Keratinocyte (primary cell): ENCODE measurements around the gene KSR2. TPM values are rescaled to one million over a fixed set of nuclear protein-coding genes. Genes with fewer than 3 reads are reported as not detected.

Experiments used
- DNase-seq: peaks from one replicate; pipeline ENCODE4 v3.0.0-alpha.2; 2011; ENCODE audit warnings: low read depth, missing footprints, low spot score
- FAIRE-seq: peaks from 2 replicates; lab custom pipeline; 2011; peaks lifted over from hg19 to GRCh38; lab: Jason Lieb, UNC
- H2AFZ ChIP-seq: 2 replicates; pipeline ENCODE4 v1.6.0; 2012; ENCODE audit warnings: low read length, control low read depth, inconsistent platforms; ENCODE audit not compliant: control insufficient read depth
- H3K27ac ChIP-seq: 2 replicates; pipeline ENCODE4 v1.5.1; 2011; ENCODE audit warnings: low read length; ENCODE audit not compliant: control insufficient read depth, insufficient read depth
- H3K27me3 ChIP-seq: 3 replicates; pipeline ENCODE4 v1.6.0; 2011; ENCODE audit warnings: low read length; ENCODE audit not compliant: control insufficient read depth, insufficient read depth; ENCODE audit errors: extremely low read depth
- H3K36me3 ChIP-seq, 2 experiments: 2 replicates in 1 of 2; 3 replicates in 1 of 2; pipeline ENCODE4 v1.5.1; 2011; ENCODE audit warnings: low read length in 2 of 2, mild to moderate bottlenecking in 1 of 2; ENCODE audit not compliant: control insufficient read depth in 2 of 2, insufficient read depth in 2 of 2; ENCODE audit errors: extremely low read depth in 1 of 2
- H3K4me1 ChIP-seq: 3 replicates; pipeline ENCODE4 v1.5.1; 2011; ENCODE audit warnings: low read length; ENCODE audit not compliant: control insufficient read depth, insufficient read depth; ENCODE audit errors: extremely low read depth
- H3K4me2 ChIP-seq: 3 replicates; pipeline ENCODE4 v1.6.0; 2011; ENCODE audit warnings: low read depth, low read length; ENCODE audit not compliant: control insufficient read depth, insufficient read depth; ENCODE audit errors: extremely low read depth
- H3K4me3 ChIP-seq, 3 experiments: fragments of 200-600 bp in 1 of 3; sonication (generic) in 1 of 3; 2 replicates in 2 of 3; 3 replicates in 1 of 3; pipeline ENCODE4 v1.5.1; 2011 to 2016; ENCODE audit warnings: low read length in 3 of 3, mild to moderate bottlenecking in 3 of 3, control low read depth in 2 of 3, inconsistent platforms in 1 of 3, low read depth in 1 of 3, mixed read lengths in 1 of 3, mixed run types in 1 of 3, moderate library complexity in 1 of 3; ENCODE audit not compliant: control insufficient read depth in 2 of 3, insufficient read depth in 2 of 3; ENCODE audit errors: extremely low read depth in 1 of 3
- H3K79me2 ChIP-seq: 2 replicates; pipeline ENCODE4 v1.6.0; 2012; ENCODE audit warnings: low read length; ENCODE audit not compliant: control insufficient read depth, insufficient read depth
- H3K9ac ChIP-seq: 3 replicates; pipeline ENCODE4 v1.6.0; 2011; ENCODE audit warnings: low read length; ENCODE audit not compliant: control insufficient read depth, insufficient read depth; ENCODE audit errors: extremely low read depth
- H3K9me1 ChIP-seq: 3 replicates; pipeline ENCODE4 v1.6.0; 2011; ENCODE audit warnings: low read length; ENCODE audit not compliant: control insufficient read depth, insufficient read depth; ENCODE audit errors: extremely low read depth
- H3K9me3 ChIP-seq: 2 replicates; pipeline ENCODE4 v1.5.1; 2012; ENCODE audit warnings: low read depth, low read length; ENCODE audit not compliant: control insufficient read depth
- H4K20me1 ChIP-seq: 3 replicates; pipeline ENCODE4 v1.6.0; 2011; ENCODE audit warnings: low read length; ENCODE audit not compliant: control insufficient read depth, insufficient read depth; ENCODE audit errors: extremely low read depth
- EZH2 ChIP-seq: IDR thresholded peaks from one replicate; pipeline ENCODE4 v1.6.1; 2012; ENCODE audit warnings: inconsistent platforms, mild to moderate bottlenecking, low read length, moderate library complexity
- dilution Hi-C: fragments of 300-500 bp; cut with MboI; formaldehyde crosslinking; loops from one replicate; pipeline ENCODE4 v1.7.0; 2020; ENCODE audit warnings: low sequenced_read_pairs; ENCODE audit not compliant: extremely low pct_ligation_motif_present
- polyA plus RNA-seq, 5 experiments: library from polyadenylated mRNA; depleted of rRNA in 3 of 5; stranded (reverse) in 3 of 5; stranded (forward) in 1 of 5; unstranded in 1 of 5; fragments of >200 nt; gene quantifications; 1 replicate in 1 of 5; 2 replicates in 3 of 5; 3 replicates in 1 of 5; pipeline versions ENCODE4 v1.2.1 to v1.2.3, GENCODE V29; 2011 to 2012; ENCODE audit warnings: missing spikeins in 2 of 5, low read depth in 1 of 5, low replicate concordance in 1 of 5
- TF ChIP-seq, protein P1 (sequence below), 3 experiments: IDR thresholded peaks in 1 of 3; conservative IDR thresholded peaks in 1 of 3; optimal IDR thresholded peaks in 1 of 3; 2 replicates in 2 of 3; 3 replicates in 1 of 3; pipeline versions ENCODE3 to v1.5.1; 2011; ENCODE audit warnings: low read length in 3 of 3, mild to moderate bottlenecking in 3 of 3, moderate library complexity in 2 of 3, control low read depth in 1 of 3, inconsistent platforms in 1 of 3; ENCODE audit not compliant: insufficient read depth in 2 of 3; ENCODE audit errors: extremely low read depth in 1 of 3

Gene KSR2
- polyA plus RNA-seq, 1 donor (not counting 4 experiments of a cell fraction or from before 2014, with no cell fraction given): 0.01 TPM

- H2AFZ ChIP-seq: no peak overlapping the region
- no peaks in the 10 kb centered on the region for H3K9me3 ChIP-seq
- no peak for DNase-seq
- H3K27ac ChIP-seq: no peak overlapping the region
- TF ChIP-seq, protein P1, sequence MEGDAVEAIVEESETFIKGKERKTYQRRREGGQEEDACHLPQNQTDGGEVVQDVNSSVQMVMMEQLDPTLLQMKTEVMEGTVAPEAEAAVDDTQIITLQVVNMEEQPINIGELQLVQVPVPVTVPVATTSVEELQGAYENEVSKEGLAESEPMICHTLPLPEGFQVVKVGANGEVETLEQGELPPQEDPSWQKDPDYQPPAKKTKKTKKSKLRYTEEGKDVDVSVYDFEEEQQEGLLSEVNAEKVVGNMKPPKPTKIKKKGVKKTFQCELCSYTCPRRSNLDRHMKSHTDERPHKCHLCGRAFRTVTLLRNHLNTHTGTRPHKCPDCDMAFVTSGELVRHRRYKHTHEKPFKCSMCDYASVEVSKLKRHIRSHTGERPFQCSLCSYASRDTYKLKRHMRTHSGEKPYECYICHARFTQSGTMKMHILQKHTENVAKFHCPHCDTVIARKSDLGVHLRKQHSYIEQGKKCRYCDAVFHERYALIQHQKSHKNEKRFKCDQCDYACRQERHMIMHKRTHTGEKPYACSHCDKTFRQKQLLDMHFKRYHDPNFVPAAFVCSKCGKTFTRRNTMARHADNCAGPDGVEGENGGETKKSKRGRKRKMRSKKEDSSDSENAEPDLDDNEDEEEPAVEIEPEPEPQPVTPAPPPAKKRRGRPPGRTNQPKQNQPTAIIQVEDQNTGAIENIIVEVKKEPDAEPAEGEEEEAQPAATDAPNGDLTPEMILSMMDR (optimal IDR thresholded peaks at IDR 0.05 in 1 of 3, IDR thresholded peaks at IDR 0.05 in 1 of 3, conservative IDR thresholded peaks at IDR 0.05 in 1 of 3; ENCODE audit: extremely low read depth in 1 of 3, insufficient read depth in 2 of 3, low read length in 3 of 3): no peak
- no peak for TF ChIP-seq EZH2
- no peak overlapping the region for H3K9ac ChIP-seq
- H3K4me1 ChIP-seq: no peaks in the 10 kb centered on the region
- no peak overlapping the region for H3K4me2 ChIP-seq
- H3K9me1 ChIP-seq: no peaks in the 10 kb centered on the region
- no peaks in the 10 kb centered on the region for H3K79me2 ChIP-seq
- FAIRE-seq: no peak
- no peaks in the 10 kb centered on the region for H4K20me1 ChIP-seq
- no peak overlapping the region for H3K4me3 ChIP-seq
- dilution Hi-C loops: no loop called here
- no peaks in the 10 kb centered on the region for H3K36me3 ChIP-seq
- H3K27me3 ChIP-seq: no peaks in the 10 kb centered on the region
Observed at GRCh38 chr12:117707861-117708260, 260.9 kb downstream of the KSR2 start.

- DNase-seq (no peak), FAIRE-seq (no peak)
- Histone ChIP-seq H4K20me1 (no peaks in the 10 kb centered on the region), H3K79me2 (no peaks in the 10 kb centered on the region), H2AFZ (no peak overlapping the region), H3K27me3 (no peaks in the 10 kb centered on the region), H3K9me3 (no peaks in the 10 kb centered on the region), H3K36me3 (no peaks in the 10 kb centered on the region), H3K9ac (no peak overlapping the region), H3K4me1 (no peaks in the 10 kb centered on the region), H3K9me1 (no peaks in the 10 kb centered on the region), H3K4me3 (no peak overlapping the region), H3K4me2 (no peak overlapping the region), H3K27ac (no peak overlapping the region)
- TF ChIP-seq, protein P1 (optimal IDR thresholded peaks at IDR 0.05 in 1 of 3, IDR thresholded peaks at IDR 0.05 in 1 of 3, conservative IDR thresholded peaks at IDR 0.05 in 1 of 3; ENCODE audit: extremely low read depth in 1 of 3, insufficient read depth in 2 of 3, low read length in 3 of 3): no peak
- no peak for TF ChIP-seq EZH2
- dilution Hi-C loops: no loop called here
Observed at GRCh38 chr12:117703584-117703983, 265.2 kb downstream of the KSR2 start.
